H1 (cell line): Measurements from ENCODE around the gene GREB1. TPM values are rescaled to one million over a fixed set of nuclear protein-coding genes. Genes with fewer than 3 reads are reported as not detected.

Source experiments
- CTCF ChIA-PET: fragments of 300-600 bp; sonication (Branson Sonifier 250); formaldehyde crosslinking; loops from one replicate; lab custom pipeline; 2021; ENCODE audit not compliant: partially characterized antibody; lab: Charles Lee
- POLR2A ChIA-PET: fragments of 300-600 bp; sonication (Branson Sonifier 250); formaldehyde crosslinking; loops from one replicate; lab custom pipeline; 2021; ENCODE audit warnings: inconsistent platforms; ENCODE audit not compliant: partially characterized antibody; lab: Charles Lee
- DNase-seq, 2 experiments: peaks; one replicate each; pipeline versions ENCODE4 v3.0.0 to v3.0.0-alpha.2; 2010 to 2022; ENCODE audit warnings: low spot score in 2 of 2, low read depth in 1 of 2, mixed read lengths in 1 of 2
- FAIRE-seq: peaks from 2 replicates; lab custom pipeline; 2011; peaks lifted over from hg19 to GRCh38; lab: Jason Lieb, UNC
- H2AFZ ChIP-seq: 2 replicates; pipeline ENCODE4 v1.8.1; 2012; ENCODE audit warnings: low read length, inconsistent platforms
- H2AK5ac ChIP-seq: 2 replicates; pipeline ENCODE4 v1.6.1; 2013; ENCODE audit warnings: low read depth, low read length
- H2BK120ac ChIP-seq: replicated peaks from 2 replicates; pipeline ENCODE3; 2013; ENCODE audit warnings: low read depth, low read length, inconsistent platforms
- H2BK12ac ChIP-seq: 2 replicates; pipeline ENCODE4 v1.6.1; 2013; ENCODE audit warnings: low read depth, low read length
- H2BK15ac ChIP-seq: 2 replicates; pipeline ENCODE4 v1.6.1; 2013; ENCODE audit warnings: low read length
- H2BK20ac ChIP-seq: 2 replicates; pipeline ENCODE4 v1.6.1; 2013; ENCODE audit warnings: low read length
- H2BK5ac ChIP-seq: 2 replicates; pipeline ENCODE4 v1.6.1; 2013; ENCODE audit warnings: low read depth, low read length
- H3K14ac ChIP-seq: 2 replicates; pipeline ENCODE4 v1.6.1; 2013; ENCODE audit warnings: inconsistent platforms; ENCODE audit not compliant: insufficient read length
- H3K18ac ChIP-seq: 2 replicates; pipeline ENCODE4 v1.6.1; 2013; ENCODE audit warnings: low read length; ENCODE audit errors: extremely low read depth
- H3K23ac ChIP-seq: 2 replicates; pipeline ENCODE4 v1.6.1; 2013; ENCODE audit warnings: inconsistent platforms; ENCODE audit not compliant: insufficient read length
- H3K23me2 ChIP-seq: 2 replicates; pipeline ENCODE4 v1.6.1; 2013; ENCODE audit warnings: low read depth, low read length
- H3K27ac ChIP-seq: 2 replicates; pipeline ENCODE4 v1.6.1; 2011; ENCODE audit warnings: low read depth, low read length, inconsistent platforms
- H3K27me3 ChIP-seq, 4 experiments: replicated peaks in 1 of 4; 1 replicate in 1 of 4; 2 replicates in 3 of 4; pipeline versions ENCODE4 v1.6.1 to v1.8.1; 2011 to 2013; ENCODE audit warnings: low read length in 3 of 4, mild to moderate bottlenecking in 3 of 4, inconsistent platforms in 2 of 4, mixed read lengths in 2 of 4, moderate library complexity in 1 of 4; ENCODE audit not compliant: control insufficient read depth in 3 of 4, insufficient read depth in 3 of 4; ENCODE audit errors: extremely low read depth in 1 of 4
- H3K36me3 ChIP-seq, 4 experiments: 2 replicates each; pipeline versions ENCODE4 v1.6.1 to v1.8.1; 2011 to 2013; ENCODE audit warnings: mild to moderate bottlenecking in 4 of 4, low read length in 3 of 4, moderate library complexity in 2 of 4, control low read depth in 1 of 4, inconsistent platforms in 1 of 4; ENCODE audit not compliant: insufficient read depth in 4 of 4, control insufficient read depth in 2 of 4
- H3K4ac ChIP-seq: replicated peaks from 2 replicates; pipeline ENCODE3; 2013; ENCODE audit warnings: low read length, low read depth, mixed read lengths, inconsistent platforms; ENCODE audit not compliant: insufficient read length
- H3K4me1 ChIP-seq, 4 experiments: replicated peaks in 1 of 4; 1 replicate in 1 of 4; 2 replicates in 3 of 4; pipeline versions ENCODE4 v1.6.1 to v1.8.1; 2011 to 2013; ENCODE audit warnings: low read length in 3 of 4, inconsistent platforms in 2 of 4, mixed read lengths in 1 of 4; ENCODE audit not compliant: insufficient read depth in 4 of 4, control insufficient read depth in 3 of 4
- H3K4me2 ChIP-seq, 2 experiments: 2 replicates each; pipeline versions ENCODE4 v1.6.1 to v1.8.1; 2011 to 2013; ENCODE audit warnings: low read depth in 2 of 2, low read length in 2 of 2, control low read depth in 1 of 2, inconsistent platforms in 1 of 2, mild to moderate bottlenecking in 1 of 2; ENCODE audit not compliant: insufficient read depth in 1 of 2
- H3K4me3 ChIP-seq, 4 experiments: fragments of 200-600, 300-600 bp in 1 of 4; sonication (generic), shearing (Covaris generic), sonication (Bioruptor Twin) in 1 of 4; 2 replicates each; pipeline versions ENCODE4 v1.5.1 to v1.8.1; 2011 to 2016; ENCODE audit warnings: low read length in 4 of 4, low read depth in 3 of 4, control low read depth in 2 of 4, inconsistent platforms in 2 of 4, mild to moderate bottlenecking in 2 of 4, mixed read lengths in 1 of 4, moderate library complexity in 1 of 4; ENCODE audit not compliant: insufficient read depth in 2 of 4; ENCODE audit errors: extremely low read depth in 1 of 4
- H3K56ac ChIP-seq: replicated peaks from 2 replicates; pipeline ENCODE3; 2013; ENCODE audit warnings: low read depth, mild to moderate bottlenecking, mixed read lengths, low read length, inconsistent platforms; ENCODE audit not compliant: insufficient read length
- H3K79me1 ChIP-seq: 2 replicates; pipeline ENCODE4 v1.6.1; 2013; ENCODE audit warnings: low read depth, low read length, control low read depth
- H3K79me2 ChIP-seq, 2 experiments: 2 replicates each; pipeline versions ENCODE4 v1.6.1 to v1.8.1; 2012 to 2013; ENCODE audit warnings: low read length in 2 of 2, mild to moderate bottlenecking in 2 of 2, inconsistent platforms in 1 of 2; ENCODE audit not compliant: insufficient read depth in 2 of 2, control insufficient read depth in 1 of 2
- H3K9ac ChIP-seq, 4 experiments: replicated peaks in 1 of 4; 1 replicate in 1 of 4; 2 replicates in 3 of 4; pipeline versions ENCODE4 v1.6.1 to v1.8.1; 2011 to 2013; ENCODE audit warnings: low read depth in 3 of 4, low read length in 3 of 4, control low read depth in 2 of 4, mild to moderate bottlenecking in 2 of 4, moderate library complexity in 2 of 4, inconsistent platforms in 1 of 4; ENCODE audit errors: extremely low read depth in 1 of 4
- H3K9me3 ChIP-seq, 2 experiments: 2 replicates each; pipeline versions ENCODE4 v1.6.1 to v1.8.1; 2012 to 2013; ENCODE audit warnings: mild to moderate bottlenecking in 2 of 2, moderate library complexity in 2 of 2, control low read depth in 1 of 2, inconsistent platforms in 1 of 2, low read depth in 1 of 2, low read length in 1 of 2, mixed read lengths in 1 of 2; ENCODE audit not compliant: insufficient read depth in 2 of 2
- H4K20me1 ChIP-seq, 2 experiments: replicated peaks in 1 of 2; 2 replicates each; pipeline versions ENCODE3 to v1.8.1; 2011 to 2013; ENCODE audit warnings: inconsistent platforms in 2 of 2, low read length in 2 of 2, mild to moderate bottlenecking in 1 of 2; ENCODE audit not compliant: insufficient read depth in 2 of 2, control insufficient read depth in 1 of 2
- H4K5ac ChIP-seq: 2 replicates; pipeline ENCODE4 v1.6.1; 2013; ENCODE audit warnings: low read length, low read depth, mixed read lengths, inconsistent platforms; ENCODE audit not compliant: insufficient read length
- H4K8ac ChIP-seq: 2 replicates; pipeline ENCODE4 v1.8.0; 2013; ENCODE audit warnings: mild to moderate bottlenecking, moderate library complexity, low read length, inconsistent platforms; ENCODE audit not compliant: insufficient read depth; ENCODE audit errors: extremely low read depth
- H4K91ac ChIP-seq: replicated peaks from 2 replicates; pipeline ENCODE3; 2013; ENCODE audit warnings: low read length, mixed read lengths, inconsistent platforms; ENCODE audit not compliant: insufficient read length
- EGR1 ChIP-seq: IDR thresholded peaks from 2 replicates; pipeline ENCODE4 v1.6.1; 2011; ENCODE audit warnings: low read depth, low read length, borderline replicate concordance
- EP300 ChIP-seq, 2 experiments: IDR thresholded peaks; 1 replicate in 1 of 2; 2 replicates in 1 of 2; pipeline ENCODE4 v1.6.1; 2011 to 2012; ENCODE audit warnings: low read depth in 2 of 2, low read length in 2 of 2, mild to moderate bottlenecking in 2 of 2, borderline replicate concordance in 1 of 2, inconsistent platforms in 1 of 2, moderate library complexity in 1 of 2
- GTF2F1 ChIP-seq: IDR thresholded peaks from 2 replicates; pipeline ENCODE4 v1.6.1; 2012; ENCODE audit warnings: low read depth, low read length, improper control_type of control experiment, borderline replicate concordance
- HDAC2 ChIP-seq, 2 experiments: fragments of 300-600 bp in 1 of 2; sonication (generic) in 1 of 2; IDR thresholded peaks; 2 replicates each; pipeline ENCODE4 v1.6.1; 2011 to 2012; ENCODE audit warnings: low read depth in 2 of 2, low read length in 2 of 2, mild to moderate bottlenecking in 2 of 2, moderate library complexity in 2 of 2, borderline replicate concordance in 1 of 2, inconsistent platforms in 1 of 2
- HDAC6 ChIP-seq: IDR thresholded peaks from one replicate; pipeline ENCODE4 v1.7.1; 2012; ENCODE audit warnings: low read depth, mild to moderate bottlenecking, inconsistent platforms, low read length, moderate library complexity
- KDM5A ChIP-seq: fragments of 200-600 bp; IDR thresholded peaks from 2 replicates; pipeline ENCODE4 v1.7.1; 2012; ENCODE audit warnings: mild to moderate bottlenecking, low read length, inconsistent platforms, mixed read lengths
- RBBP5 ChIP-seq: IDR thresholded peaks from 2 replicates; pipeline ENCODE4 v1.7.1; 2012; ENCODE audit warnings: low read depth, mild to moderate bottlenecking, inconsistent platforms, low read length, moderate library complexity, borderline replicate concordance
- RNF2 ChIP-seq: fragments of 200-900, 300-1000 bp; sonication (generic); IDR thresholded peaks from 2 replicates; pipeline ENCODE4 v1.7.1; 2016; ENCODE audit warnings: borderline replicate concordance, low read depth, mild to moderate bottlenecking, antibody characterized with exemption, low read length; ENCODE audit not compliant: poor library complexity, severe bottlenecking; ENCODE audit errors: missing control alignments
- TAF7 ChIP-seq: optimal IDR thresholded peaks from 2 replicates; pipeline ENCODE3; 2011; ENCODE audit warnings: low read depth, mild to moderate bottlenecking, inconsistent platforms, low read length, moderate library complexity, borderline replicate concordance
- USF2 ChIP-seq: IDR thresholded peaks from 2 replicates; pipeline ENCODE4 v1.6.1; 2011; ENCODE audit warnings: low read length, improper control_type of control experiment
- ZNF274 ChIP-seq: IDR thresholded peaks from 2 replicates; pipeline ENCODE4 v1.7.0; 2012; ENCODE audit warnings: low read length, borderline replicate concordance; ENCODE audit errors: extremely low read depth
- WGBS, 2 experiments: shearing (Covaris generic) in 1 of 2; methylation state at CpG; one replicate each; pipeline versions ENCODE4 v1.1.6 to v1.1.7; 2013 to 2015; ENCODE audit warnings: low lambda C conversion rate in 2 of 2, mixed read lengths in 2 of 2, inconsistent platforms in 1 of 2, low coverage in 1 of 2, missing lambda C conversion rate in 1 of 2; ENCODE audit not compliant: insufficient replicate concordance in 2 of 2, insufficient coverage in 1 of 2, insufficient read length in 1 of 2; ENCODE audit errors: extremely low coverage in 1 of 2, missing lambda C conversion rate in 1 of 2; 5-methylcytosine and 5-hydroxymethylcytosine counted together
- polyA plus RNA-seq, 7 experiments: library from polyadenylated mRNA; depleted of rRNA in 3 of 7; stranded (reverse) in 5 of 7; unstranded in 2 of 7; fragments of >200 nt in 5 of 7; fragments of 200-250 nt in 2 of 7; gene quantifications; 1 replicate in 5 of 7; 2 replicates in 1 of 7; 4 replicates in 1 of 7; pipeline versions ENCODE4 v1.2.1 to v1.2.3, GENCODE V29; 2011 to 2013; ENCODE audit warnings: missing spikeins in 2 of 7, mixed read lengths in 2 of 7
- total RNA-seq: library from RNA; stranded (reverse); fragmentation: NEBNext Ultra II Directional; extraction: Animal tissue kit (Norgen Biotek cat#: 25700); gene quantifications from 2 replicates; pipeline ENCODE4 v1.2.1, GENCODE V29; 2021

The GREB1 gene
- total and polyA plus RNA-seq, 2 of the 8 experiments (the other 6 are each of a cell fraction or from before 2014, with no cell fraction given), result 7.9 to 43.4 TPM

- 88% methylated on average over 3 of the region's 3 CpGs; no CpG with 5 or more reads in 1 of the 2 experiments for WGBS, 2 experiments
- H2BK5ac ChIP-seq, result no peak overlapping the region
- H3K4me2 ChIP-seq, result no peak overlapping the region
- no peak overlapping the region for H3K27ac ChIP-seq
- no peaks in the 10 kb centered on the region for H3K36me3 ChIP-seq
- peaks cover 0 to 4% of the 10 kb centered on the region in 2 experiments; a peak in 2 of 4 replicates for H3K79me2 ChIP-seq
- DNase-seq (no peak), FAIRE-seq (no peak)
- H3K4me1 ChIP-seq, result peaks cover 0 to 9% (median 3%) of the 10 kb centered on the region in 4 experiments; a peak in 1 of 7 replicates
- no peak overlapping the region for H2AK5ac ChIP-seq
- H2AFZ ChIP-seq, result no peak overlapping the region
- POLR2A ChIA-PET, result interaction anchor here (1.0 kb wide), 1 partner anchor 46 kb away, joined by 3 read pairs; no protein-coding TSS in a partner anchor
- H2BK15ac ChIP-seq, result no peak overlapping the region
- H3K4me3 ChIP-seq, result no peak overlapping the region
- no peaks in the 10 kb centered on the region for H4K20me1 ChIP-seq
- H3K18ac ChIP-seq, result no peak overlapping the region
- no peak overlapping the region for H3K9ac ChIP-seq
- no peaks in the 10 kb centered on the region for H3K9me3 ChIP-seq
- H3K23ac ChIP-seq, result no peak overlapping the region
- no peaks in the 10 kb centered on the region for H3K27me3 ChIP-seq
- peaks cover 9% of the 10 kb centered on the region for H3K79me1 ChIP-seq
- no peak overlapping the region for H4K8ac ChIP-seq
- H4K91ac ChIP-seq, result no peak overlapping the region
- no peak overlapping the region for H3K56ac ChIP-seq
- H3K23me2 ChIP-seq, result no peaks in the 10 kb centered on the region
- no peak overlapping the region for H2BK120ac ChIP-seq
- CTCF ChIA-PET, result interaction anchor here (0.7 to 3.1 kb wide), 3 partner anchors 8 to 54 kb away, joined by 3 to 20 read pairs (median 3); no protein-coding TSS in a partner anchor
- H4K5ac ChIP-seq, result no peak overlapping the region
- no peak overlapping the region for H2BK12ac ChIP-seq
- no peak overlapping the region for H2BK20ac ChIP-seq
- no peak overlapping the region for H3K4ac ChIP-seq
- H3K14ac ChIP-seq, result no peak overlapping the region
- TF ChIP-seq TAF7 (no peak), ZNF274 (no peak), KDM5A (no peak), HDAC6 (no peak), RBBP5 (no peak), USF2 (no peak), HDAC2 (IDR thresholded peaks at IDR 0.05; ENCODE audit: borderline replicate concordance in 1 of 2, low read depth in 2 of 2, low read length in 2 of 2) (no peak), GTF2F1 (no peak), RNF2 (no peak), EP300 (IDR thresholded peaks at IDR 0.05; ENCODE audit: borderline replicate concordance in 1 of 2, low read depth in 2 of 2, low read length in 2 of 2) (no peak), EGR1 (no peak)
These were observed 5.6 kb upstream of the GREB1 start for GRCh38 chr2:11528228-11528627.
